Trophoblast cell (in vitro differentiated cells and primary cell): ENCODE measurements around the gene PPP2R3A.

ENCODE experiments used
- DNase-seq, 2 donors: peaks; one replicate each; pipeline ENCODE4 v3.0.0-alpha.2; 2016
- H2AFZ ChIP-seq: 2 replicates; pipeline ENCODE4 v1.6.1; 2013; ENCODE audit warnings: low read length, moderate library complexity, mild to moderate bottlenecking; ENCODE audit not compliant: insufficient read depth, poor library complexity
- H2AK5ac ChIP-seq: 2 replicates; pipeline ENCODE4 v1.6.1; 2013; ENCODE audit warnings: mild to moderate bottlenecking, low read length
- H2BK120ac ChIP-seq: 2 replicates; pipeline ENCODE4 v1.6.1; 2013; ENCODE audit warnings: low read length, mild to moderate bottlenecking, moderate library complexity; ENCODE audit not compliant: insufficient read depth, poor library complexity
- H2BK12ac ChIP-seq: 2 replicates; pipeline ENCODE4 v1.6.1; 2013; ENCODE audit warnings: mild to moderate bottlenecking, low read length, moderate library complexity
- H2BK5ac ChIP-seq: 2 replicates; pipeline ENCODE4 v1.6.1; 2013; ENCODE audit warnings: low read length, low read depth, moderate library complexity, mild to moderate bottlenecking; ENCODE audit not compliant: poor library complexity
- H3K14ac ChIP-seq: 2 replicates; pipeline ENCODE4 v1.6.1; 2013; ENCODE audit warnings: mild to moderate bottlenecking, low read length
- H3K18ac ChIP-seq: 2 replicates; pipeline ENCODE4 v1.6.1; 2013; ENCODE audit warnings: mild to moderate bottlenecking, low read length
- H3K23ac ChIP-seq: 2 replicates; pipeline ENCODE4 v1.6.1; 2013; ENCODE audit warnings: low read length
- H3K27ac ChIP-seq: 2 replicates; pipeline ENCODE4 v1.5.1; 2013; ENCODE audit warnings: low read depth, mild to moderate bottlenecking, inconsistent platforms, low read length, moderate library complexity
- H3K27me3 ChIP-seq: 2 replicates; pipeline ENCODE4 v1.6.1; 2013; ENCODE audit warnings: inconsistent platforms, mild to moderate bottlenecking, low read length, moderate library complexity; ENCODE audit not compliant: insufficient read depth
- H3K36me3 ChIP-seq, 2 experiments: 1 replicate in 1 of 2; 2 replicates in 1 of 2; pipeline ENCODE4 v1.6.1; 2013; ENCODE audit warnings: low read length in 2 of 2, mild to moderate bottlenecking in 2 of 2, moderate library complexity in 1 of 2; ENCODE audit not compliant: insufficient read depth in 2 of 2, control insufficient read depth in 1 of 2
- H3K4ac ChIP-seq: 2 replicates; pipeline ENCODE4 v1.6.1; 2013; ENCODE audit warnings: low read depth, mild to moderate bottlenecking, low read length, moderate library complexity
- H3K4me1 ChIP-seq, 2 experiments: 1 replicate in 1 of 2; 2 replicates in 1 of 2; pipeline ENCODE4 v1.6.1; 2013; ENCODE audit warnings: low read length in 2 of 2, mild to moderate bottlenecking in 2 of 2, moderate library complexity in 1 of 2; ENCODE audit not compliant: insufficient read depth in 2 of 2, control insufficient read depth in 1 of 2
- H3K4me2 ChIP-seq: 2 replicates; pipeline ENCODE4 v1.6.1; 2013; ENCODE audit warnings: inconsistent platforms, mild to moderate bottlenecking, low read length, moderate library complexity
- H3K4me3 ChIP-seq: 2 replicates; pipeline ENCODE4 v1.5.1; 2013; ENCODE audit warnings: mild to moderate bottlenecking, low read depth, low read length, inconsistent platforms
- H3K79me1 ChIP-seq: one replicate; pipeline ENCODE4 v1.6.1; 2013; ENCODE audit warnings: low read length
- H3K79me2 ChIP-seq: 2 replicates; pipeline ENCODE4 v1.6.1; 2013; ENCODE audit warnings: low read length, mild to moderate bottlenecking; ENCODE audit not compliant: control insufficient read depth, insufficient read depth, poor library complexity
- H3K9ac ChIP-seq: 2 replicates; pipeline ENCODE4 v1.6.1; 2013; ENCODE audit warnings: mild to moderate bottlenecking, low read length
- H3K9me3 ChIP-seq: 2 replicates; pipeline ENCODE4 v1.6.1; 2013; ENCODE audit warnings: low read depth, mild to moderate bottlenecking, control low read depth, inconsistent platforms, low read length; ENCODE audit not compliant: insufficient read depth
- H4K12ac ChIP-seq: 2 replicates; pipeline ENCODE4 v1.6.1; 2013; ENCODE audit warnings: low read depth, mild to moderate bottlenecking, low read length, moderate library complexity
- H4K8ac ChIP-seq: 2 replicates; pipeline ENCODE4 v1.6.1; 2013; ENCODE audit warnings: low read depth, mild to moderate bottlenecking, low read length, moderate library complexity
- H4K91ac ChIP-seq: one replicate; pipeline ENCODE4 v1.6.1; 2013; ENCODE audit warnings: low read depth, mild to moderate bottlenecking, low read length, moderate library complexity
- WGBS: extraction: QIAGEN DNeasy Blood & Tissue Kit; methylation state at CpG from one replicate; pipeline ENCODE4 v1.1.7; 2013; ENCODE audit warnings: missing lambda C conversion rate; ENCODE audit not compliant: insufficient read length, insufficient coverage; ENCODE audit errors: extremely low coverage; 5-methylcytosine and 5-hydroxymethylcytosine counted together

Gene PPP2R3A

DNA sequence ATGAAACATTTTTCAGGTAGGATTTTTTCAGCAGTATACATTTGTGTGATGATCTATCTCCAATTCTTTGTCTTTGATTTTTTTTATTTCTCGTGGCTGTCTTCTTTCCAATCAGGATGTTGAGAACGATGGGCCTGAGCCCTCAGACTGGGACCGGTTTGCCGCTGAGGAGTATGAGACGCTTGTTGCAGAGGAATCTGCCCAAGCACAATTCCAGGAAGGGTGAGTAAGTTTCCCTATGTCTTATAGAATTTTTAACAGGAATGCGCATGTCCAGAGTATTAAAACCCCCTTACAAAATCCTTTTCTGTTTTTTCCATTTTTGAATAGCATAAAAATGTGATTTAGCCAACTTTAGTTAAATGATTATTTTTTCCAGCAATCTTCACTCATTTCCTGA is 140.6 kb downstream of the PPP2R3A start:
- no CpG with 5 or more reads among the region's 6 CpGs for WGBS
- Histone ChIP-seq H3K23ac (no peak overlapping the region), H2BK120ac (no peak overlapping the region), H2BK5ac (no peak overlapping the region), H3K4me2 (no peak overlapping the region), H3K9ac (no peak overlapping the region), H2AFZ (no peak overlapping the region), H4K8ac (no peak overlapping the region), H3K79me1 (no peaks in the 10 kb centered on the region), H4K12ac (no peak overlapping the region), H3K14ac (no peak overlapping the region), H3K4me1 (no peaks in the 10 kb centered on the region), H3K9me3 (no peaks in the 10 kb centered on the region), H3K27me3 (no peaks in the 10 kb centered on the region), H3K79me2 (no peaks in the 10 kb centered on the region), H3K18ac (no peak overlapping the region), H2BK12ac (no peak overlapping the region), H2AK5ac (no peak overlapping the region), H3K4ac (no peak overlapping the region), H4K91ac (no peak overlapping the region), H3K36me3 (peaks cover 9 to 13% of the 10 kb centered on the region in 2 experiments), H3K27ac (no peak overlapping the region), H3K4me3 (no peak overlapping the region)
- peak in 1 of 2 donors; percentile 39 for DNase-seq

- H2AFZ ChIP-seq, result no peak overlapping the region
- H4K91ac ChIP-seq, result no peak overlapping the region
- H3K18ac ChIP-seq, result no peak overlapping the region
- no peak overlapping the region for H3K4me3 ChIP-seq
- H3K79me2 ChIP-seq, result no peaks in the 10 kb centered on the region
- H3K23ac ChIP-seq, result no peak overlapping the region
- no peak overlapping the region for H3K9ac ChIP-seq
- H2BK120ac ChIP-seq, result no peak overlapping the region
- no peak overlapping the region for H4K12ac ChIP-seq
- DNase-seq, result no peak
- no peak overlapping the region for H2BK12ac ChIP-seq
- WGBS, result no CpG with 5 or more reads among the region's 1 CpG
- no peak overlapping the region for H3K4me2 ChIP-seq
- no peak overlapping the region for H3K27ac ChIP-seq
- no peak overlapping the region for H3K4ac ChIP-seq
- no peak overlapping the region for H3K14ac ChIP-seq
- H3K9me3 ChIP-seq, result peaks cover 7% of the 10 kb centered on the region
- no peaks in the 10 kb centered on the region for H3K79me1 ChIP-seq
- no peak overlapping the region for H2AK5ac ChIP-seq
- H3K4me1 ChIP-seq, result no peaks in the 10 kb centered on the region
- H2BK5ac ChIP-seq, result no peak overlapping the region
- H3K36me3 ChIP-seq, result peaks cover 12 to 14% of the 10 kb centered on the region in 2 experiments
- H4K8ac ChIP-seq, result no peak overlapping the region
- no peaks in the 10 kb centered on the region for H3K27me3 ChIP-seq
These were observed 144.0 kb downstream of the PPP2R3A start for GRCh38 chr3:136109499-136109898.

DNA sequence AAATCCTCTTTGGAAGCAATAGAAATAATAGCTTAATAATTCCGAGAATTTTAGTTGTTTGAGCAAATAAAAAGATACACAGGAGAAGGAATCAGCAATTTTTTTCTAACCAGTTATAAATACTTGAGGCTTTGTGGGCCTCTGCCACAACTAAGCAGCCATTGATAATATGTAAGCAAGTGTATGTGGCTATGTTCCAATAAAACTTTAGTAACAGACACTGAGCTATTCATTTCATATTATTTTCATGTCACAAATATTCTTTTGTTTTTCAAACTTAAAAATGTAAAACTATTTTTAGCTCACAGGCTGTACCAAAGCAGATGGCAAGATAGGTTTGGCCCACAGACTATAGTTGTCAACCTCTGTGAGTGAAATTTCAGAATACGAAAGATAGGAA is 145.0 kb downstream of the PPP2R3A start:
- no peaks in the 10 kb centered on the region for H3K79me1 ChIP-seq
- H3K27me3 ChIP-seq, result no peaks in the 10 kb centered on the region
- H4K8ac ChIP-seq, result no peak overlapping the region
- no peak overlapping the region for H3K14ac ChIP-seq
- H3K4me3 ChIP-seq, result no peak overlapping the region
- no peak overlapping the region for H2BK5ac ChIP-seq
- H4K12ac ChIP-seq, result no peak overlapping the region
- H3K23ac ChIP-seq, result no peak overlapping the region
- no peak overlapping the region for H3K4ac ChIP-seq
- WGBS, result no CpG with 5 or more reads among the region's 2 CpGs
- H3K18ac ChIP-seq, result no peak overlapping the region
- no peak overlapping the region for H2AK5ac ChIP-seq
- H3K79me2 ChIP-seq, result no peaks in the 10 kb centered on the region
- no peak overlapping the region for H3K27ac ChIP-seq
- peaks cover 10% of the 10 kb centered on the region for H3K9me3 ChIP-seq
- no peak overlapping the region for H2BK120ac ChIP-seq
- DNase-seq, result no peak
- H4K91ac ChIP-seq, result no peak overlapping the region
- no peak overlapping the region for H3K9ac ChIP-seq
- no peaks in the 10 kb centered on the region for H3K4me1 ChIP-seq
- H2AFZ ChIP-seq, result no peak overlapping the region
- peaks cover 10 to 13% of the 10 kb centered on the region in 2 experiments for H3K36me3 ChIP-seq
- no peak overlapping the region for H2BK12ac ChIP-seq
- no peak overlapping the region for H3K4me2 ChIP-seq

GRCh38 chr3:136114421-136114820 is 148.9 kb downstream of the PPP2R3A start:
- H2AK5ac ChIP-seq, result no peak overlapping the region
- no CpG with 5 or more reads among the region's 2 CpGs for WGBS
- DNase-seq, result no peak

More at GRCh38 chr3:136114421-136114820, 148.9 kb downstream of the PPP2R3A start:
- Histone ChIP-seq H3K79me2 (no peaks in the 10 kb centered on the region), H3K4me2 (no peak overlapping the region), H2BK5ac (no peak overlapping the region), H3K4me3 (no peak overlapping the region), H3K79me1 (no peaks in the 10 kb centered on the region), H3K9me3 (peaks cover 10% of the 10 kb centered on the region), H2BK120ac (no peak overlapping the region), H2AFZ (no peak overlapping the region), H3K4ac (no peak overlapping the region), H3K27ac (no peak overlapping the region), H4K8ac (no peak overlapping the region), H4K12ac (no peak overlapping the region), H4K91ac (no peak overlapping the region), H3K4me1 (no peaks in the 10 kb centered on the region), H2BK12ac (no peak overlapping the region), H3K9ac (no peak overlapping the region), H3K36me3 (peaks cover 7 to 11% of the 10 kb centered on the region in 2 experiments), H3K18ac (no peak overlapping the region), H3K14ac (no peak overlapping the region), H3K27me3 (no peaks in the 10 kb centered on the region), H3K23ac (no peak overlapping the region)
